ENCODE results near the gene GPR83.
"Not testable (repeated sequence)": the region's sequence is repeated elsewhere in the genome, so short reads cannot be mapped to it uniquely, and the experiment has no call there.

DNA sequence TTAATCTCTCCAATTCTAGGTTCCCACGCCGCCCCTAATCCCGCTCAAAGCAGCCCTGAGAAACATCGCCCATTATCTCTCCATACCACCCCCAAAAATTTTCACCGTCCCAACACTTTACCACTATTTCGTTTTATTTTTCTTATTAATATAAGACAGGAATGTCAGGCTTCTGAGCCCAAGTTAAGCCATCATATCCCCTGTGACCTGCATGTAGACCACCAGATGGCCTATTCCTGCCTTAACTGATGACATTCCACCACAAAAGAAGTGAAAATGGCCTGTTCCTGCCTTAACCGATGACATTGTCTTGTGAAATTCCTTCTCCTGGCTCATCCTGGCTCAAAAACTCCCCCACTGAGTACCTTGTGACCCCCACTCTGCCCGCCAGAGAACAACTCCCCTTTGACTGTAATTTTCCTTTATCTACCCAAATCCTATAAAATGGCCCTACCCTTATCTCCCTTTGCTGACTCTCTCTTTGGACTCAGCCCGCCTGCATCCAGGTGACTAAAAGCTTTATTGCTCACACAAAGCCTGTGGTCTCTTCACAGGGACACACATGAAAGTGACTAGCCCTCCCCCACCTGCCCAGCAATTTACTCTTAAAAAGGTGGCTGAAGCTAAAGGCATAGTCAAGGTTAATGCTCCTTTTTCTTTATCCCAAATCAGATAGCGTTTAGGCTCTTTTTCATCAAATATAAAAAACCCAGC, 50.2 kb downstream of the GPR83 start:
- TF ChIP-seq, protein P1, sequence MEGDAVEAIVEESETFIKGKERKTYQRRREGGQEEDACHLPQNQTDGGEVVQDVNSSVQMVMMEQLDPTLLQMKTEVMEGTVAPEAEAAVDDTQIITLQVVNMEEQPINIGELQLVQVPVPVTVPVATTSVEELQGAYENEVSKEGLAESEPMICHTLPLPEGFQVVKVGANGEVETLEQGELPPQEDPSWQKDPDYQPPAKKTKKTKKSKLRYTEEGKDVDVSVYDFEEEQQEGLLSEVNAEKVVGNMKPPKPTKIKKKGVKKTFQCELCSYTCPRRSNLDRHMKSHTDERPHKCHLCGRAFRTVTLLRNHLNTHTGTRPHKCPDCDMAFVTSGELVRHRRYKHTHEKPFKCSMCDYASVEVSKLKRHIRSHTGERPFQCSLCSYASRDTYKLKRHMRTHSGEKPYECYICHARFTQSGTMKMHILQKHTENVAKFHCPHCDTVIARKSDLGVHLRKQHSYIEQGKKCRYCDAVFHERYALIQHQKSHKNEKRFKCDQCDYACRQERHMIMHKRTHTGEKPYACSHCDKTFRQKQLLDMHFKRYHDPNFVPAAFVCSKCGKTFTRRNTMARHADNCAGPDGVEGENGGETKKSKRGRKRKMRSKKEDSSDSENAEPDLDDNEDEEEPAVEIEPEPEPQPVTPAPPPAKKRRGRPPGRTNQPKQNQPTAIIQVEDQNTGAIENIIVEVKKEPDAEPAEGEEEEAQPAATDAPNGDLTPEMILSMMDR (IDR thresholded peaks at IDR 0.05 in 4 of 5, conservative IDR thresholded peaks at IDR 0.05 in 1 of 5): not testable (repeated sequence)
- not testable (repeated sequence) for TF ChIP-seq POLR2A (IDR thresholded peaks at IDR 0.05)

All from gastrocnemius medialis (tissue), 4 donors.